Psoas muscle (tissue), 8 donors: ENCODE data around the gene CISD3. TPM values are rescaled to one million over a fixed set of nuclear protein-coding genes. Genes with fewer than 3 reads are reported as not detected.

Experiments
- ATAC-seq, 4 donors: fragments of 200-7000 bp; cut with Tn5 transposase; one replicate each; pipeline ENCODE4 v1.9.1; 2020; ENCODE audit warnings: moderate library complexity in 3 of 4, mild to moderate bottlenecking in 2 of 4
- DNase-seq, 2 donors: peaks; one replicate each; pipeline ENCODE4 v3.0.0-alpha.2; 2020
- H3K27ac ChIP-seq: fragments of 200-600 bp; one replicate; pipeline ENCODE4 v1.8.0; 2022
- H3K27me3 ChIP-seq, 3 donors: fragments of 200-600 bp in 1 of 3; one replicate each; pipeline versions ENCODE4 v1.6.1 to v1.8.0; 2013 to 2022; ENCODE audit warnings: low read length in 2 of 3, mild to moderate bottlenecking in 2 of 3, moderate library complexity in 1 of 3; ENCODE audit not compliant: insufficient read depth in 3 of 3
- H3K36me3 ChIP-seq, 2 donors: fragments of 200-600 bp in 1 of 2; one replicate each; pipeline versions ENCODE4 v1.6.1 to v1.8.0; 2013 to 2022; ENCODE audit warnings: low read depth in 1 of 2, mild to moderate bottlenecking in 1 of 2, moderate library complexity in 1 of 2; ENCODE audit not compliant: insufficient read depth in 1 of 2
- H3K4me1 ChIP-seq: fragments of 200-600 bp; one replicate; pipeline ENCODE4 v1.8.0; 2022
- H3K4me3 ChIP-seq: fragments of 200-600 bp; one replicate; pipeline ENCODE4 v1.8.0; 2022; ENCODE audit warnings: mild to moderate bottlenecking
- H3K9me3 ChIP-seq: fragments of 200-600 bp; one replicate; pipeline ENCODE4 v1.8.0; 2022
- whole genome bisulfite sequencing, 3 donors: extraction: QIAGEN DNeasy Blood & Tissue Kit; methylation state at CpG; one replicate each; pipeline versions ENCODE4 v1.1.6 to v1.1.7; 2013; 5-methylcytosine and 5-hydroxymethylcytosine counted together
- intact Hi-C, 2 donors: fragments of 100-400 bp; cut with DNase I; formaldehyde crosslinking; loops; one replicate each; pipeline versions ENCODE4 v1.11.0 to v1.14.2; 2022
- polyA plus RNA-seq, 3 donors: library from polyadenylated mRNA; stranded (reverse); fragments of 200-250 nt; gene quantifications; one replicate each; pipeline ENCODE4 v1.2.3, GENCODE V29; 2013
- total RNA-seq, 4 donors: library from RNA; stranded (reverse); fragmentation: NEBNext Ultra II Directional in 2 of 4; extraction: Animal tissue kit (Norgen Biotek cat#: 25700) in 2 of 4; gene quantifications; one replicate each; pipeline versions ENCODE4 v1.2.1 to v1.2.4, GENCODE V29; 2021 to 2023
- TF ChIP-seq, protein P1 (sequence below): fragments of 200-600 bp; IDR thresholded peaks from one replicate; pipeline ENCODE4 v1.8.0; 2022; ENCODE audit warnings: antibody characterized with exemption
- donor health status: healthy with polysubstance abuse.
- donor health status: DM: no; HTN: no; CAD: no; lungs with moderate emphysema.
- donor health status: Bipolar disorder and iron deficiency.
- donor health status: healthy.
- donor health status: DM: yes; HTN: yes; CAD: no.
- donor health status: DM: no; HTN: no; CAD: no.
- donor health status: DM: no; HTN: no; CAD: no.
- donor health status: DM: yes; HTN: yes; CAD: no.

CISD3 gene
- total and polyA plus RNA-seq, 7 donors, result 29.9 to 83.6 (median 41.5) TPM

DNA sequence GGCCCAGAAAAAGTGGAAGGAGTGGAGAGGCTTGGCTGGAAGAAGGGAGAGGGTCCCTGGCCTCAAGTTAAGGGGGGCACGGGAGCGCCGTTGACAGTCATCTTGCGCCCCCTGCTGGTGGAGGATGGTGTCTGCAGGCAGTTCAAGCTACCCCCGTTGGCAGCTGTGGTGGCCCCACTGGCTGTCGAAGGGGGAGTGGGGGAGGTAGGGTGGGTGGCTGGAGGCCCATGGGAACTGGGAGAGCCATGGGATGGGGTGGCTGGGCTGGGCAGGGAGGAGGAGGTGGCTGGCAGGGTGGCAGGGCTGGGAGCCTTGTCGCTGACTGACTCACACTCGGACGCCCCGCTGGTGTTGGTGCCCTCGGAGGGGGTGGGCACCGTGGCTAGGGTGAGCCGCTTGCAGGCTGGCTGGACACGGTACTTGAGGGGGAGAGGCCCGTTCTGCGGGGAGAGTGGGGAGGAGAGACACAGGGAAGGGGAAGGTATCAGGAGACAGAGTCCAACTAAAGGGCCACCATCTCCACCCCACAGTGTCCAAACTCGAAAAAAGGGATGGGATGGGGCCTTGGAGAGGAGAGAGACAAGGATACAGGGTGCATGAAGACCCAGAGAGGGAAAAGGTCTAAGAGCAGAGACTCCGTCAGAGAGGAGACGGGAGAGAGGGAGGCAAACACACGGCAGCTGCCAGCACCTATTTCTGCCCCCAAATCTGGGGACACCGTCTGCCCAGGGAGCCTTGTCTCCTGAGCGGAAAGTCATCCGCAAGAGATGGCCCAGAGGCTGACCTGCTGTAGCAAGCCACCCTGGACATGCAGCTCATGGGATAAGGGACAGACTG is 5.2 kb downstream of the CISD3 start:
- ATAC-seq (peak; percentile 27 to 63 (median 48)), DNase-seq (peak; percentile 74 to 84)
- no peaks in the 10 kb centered on the region for H3K27me3 ChIP-seq
- no peak overlapping the region for H3K4me3 ChIP-seq
- TF ChIP-seq, protein P1, sequence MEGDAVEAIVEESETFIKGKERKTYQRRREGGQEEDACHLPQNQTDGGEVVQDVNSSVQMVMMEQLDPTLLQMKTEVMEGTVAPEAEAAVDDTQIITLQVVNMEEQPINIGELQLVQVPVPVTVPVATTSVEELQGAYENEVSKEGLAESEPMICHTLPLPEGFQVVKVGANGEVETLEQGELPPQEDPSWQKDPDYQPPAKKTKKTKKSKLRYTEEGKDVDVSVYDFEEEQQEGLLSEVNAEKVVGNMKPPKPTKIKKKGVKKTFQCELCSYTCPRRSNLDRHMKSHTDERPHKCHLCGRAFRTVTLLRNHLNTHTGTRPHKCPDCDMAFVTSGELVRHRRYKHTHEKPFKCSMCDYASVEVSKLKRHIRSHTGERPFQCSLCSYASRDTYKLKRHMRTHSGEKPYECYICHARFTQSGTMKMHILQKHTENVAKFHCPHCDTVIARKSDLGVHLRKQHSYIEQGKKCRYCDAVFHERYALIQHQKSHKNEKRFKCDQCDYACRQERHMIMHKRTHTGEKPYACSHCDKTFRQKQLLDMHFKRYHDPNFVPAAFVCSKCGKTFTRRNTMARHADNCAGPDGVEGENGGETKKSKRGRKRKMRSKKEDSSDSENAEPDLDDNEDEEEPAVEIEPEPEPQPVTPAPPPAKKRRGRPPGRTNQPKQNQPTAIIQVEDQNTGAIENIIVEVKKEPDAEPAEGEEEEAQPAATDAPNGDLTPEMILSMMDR, result peak; percentile 81
- 29 to 46% (median 30%) methylated on average over 23 of the region's 23 CpGs for WGBS, 3 donors
- no peaks in the 10 kb centered on the region for H3K9me3 ChIP-seq
- intact Hi-C loops, result loop anchor here (1.0 to 10.0 kb wide), 3 partner anchors 58 to 181 kb away; no protein-coding TSS in a partner anchor
- no peak overlapping the region for H3K27ac ChIP-seq
- peaks cover 0 to 33% of the 10 kb centered on the region in 2 donors for H3K36me3 ChIP-seq
- peaks cover 15% of the 10 kb centered on the region for H3K4me1 ChIP-seq

DNA sequence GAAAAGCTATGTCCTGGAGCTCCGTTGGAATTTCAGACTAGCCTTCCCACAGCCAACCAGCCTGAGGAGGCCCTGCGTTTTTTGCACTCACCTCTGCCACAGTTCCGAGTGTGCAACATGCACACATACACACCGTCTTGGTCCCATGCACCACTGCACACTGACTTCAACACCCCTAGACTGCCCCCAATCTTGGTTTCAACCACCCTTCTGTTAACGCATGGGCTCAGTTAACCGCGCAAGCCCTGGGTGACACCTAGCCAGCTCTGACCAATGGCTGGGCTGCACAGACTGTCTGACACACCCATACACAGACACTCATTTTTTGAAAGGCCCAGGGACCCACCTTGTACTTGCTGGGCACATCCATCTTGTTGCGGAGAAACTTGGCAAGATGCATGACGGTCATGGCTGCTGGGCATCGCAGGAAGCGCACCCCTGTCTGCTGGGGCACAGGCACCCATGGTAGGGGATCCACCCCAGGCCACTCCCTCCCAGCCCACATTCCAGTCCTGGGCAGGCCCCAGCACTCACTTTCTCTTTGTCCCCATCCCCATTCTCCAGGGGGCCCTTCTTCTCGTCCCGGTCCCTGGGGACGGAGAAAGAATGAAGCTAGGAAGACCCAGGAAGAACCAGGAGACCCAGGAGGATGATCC is 8.0 kb downstream of the CISD3 start:
- H3K9me3 ChIP-seq, result no peaks in the 10 kb centered on the region
- H3K27ac ChIP-seq, result no peak overlapping the region
- ATAC-seq (no peak), DNase-seq (no peak)
- H3K4me3 ChIP-seq, result no peak overlapping the region
- WGBS, 3 donors, result 89 to 93% (median 90%) methylated on average over 14 of the region's 14 CpGs
- intact Hi-C loops, result loop anchor here (10.0 kb wide), 1 partner anchor 183 kb away; no protein-coding TSS in a partner anchor
- peaks cover 0 to 3% (median 0%) of the 10 kb centered on the region in 3 donors for H3K27me3 ChIP-seq
- H3K36me3 ChIP-seq, result peaks cover 0 to 17% of the 10 kb centered on the region in 2 donors
- H3K4me1 ChIP-seq, result peaks cover 16% of the 10 kb centered on the region
- TF ChIP-seq, protein P1, result no peak

DNA sequence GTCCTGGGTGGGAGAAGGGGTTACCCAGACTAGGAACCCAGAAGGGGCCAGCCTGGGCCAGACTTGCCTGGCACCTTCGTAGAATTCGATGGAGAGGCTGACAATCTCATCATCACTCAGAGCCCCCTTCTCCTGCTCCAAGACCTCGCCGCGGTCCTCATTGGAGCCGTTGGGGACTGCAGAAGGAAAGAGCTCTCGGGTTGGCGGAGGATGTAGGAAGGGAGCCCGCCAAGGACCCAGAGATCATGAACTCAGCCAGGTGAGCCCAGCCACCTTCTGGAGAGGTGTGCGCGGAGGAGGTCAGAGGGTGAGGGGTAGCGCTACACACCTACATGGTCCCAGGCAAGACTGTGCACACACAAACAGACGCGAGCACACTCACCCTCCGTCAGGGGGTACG is 8.5 kb downstream of the CISD3 start:
- Histone ChIP-seq H3K4me3 (no peak overlapping the region), H3K9me3 (no peaks in the 10 kb centered on the region), H3K4me1 (peaks cover 16% of the 10 kb centered on the region), H3K36me3 (peaks cover 0 to 12% of the 10 kb centered on the region in 2 donors), H3K27me3 (peaks cover 0 to 3% (median 0%) of the 10 kb centered on the region in 3 donors), H3K27ac (no peak overlapping the region)
- no peak for ATAC-seq
- WGBS, 3 donors, result 93 to 95% (median 94%) methylated on average over 16 of the region's 16 CpGs
- TF ChIP-seq, protein P1, result no peak
- intact Hi-C loops, result loop anchor here (10.0 kb wide), 1 partner anchor 184 kb away; no protein-coding TSS in a partner anchor
- no peak for DNase-seq

DNA sequence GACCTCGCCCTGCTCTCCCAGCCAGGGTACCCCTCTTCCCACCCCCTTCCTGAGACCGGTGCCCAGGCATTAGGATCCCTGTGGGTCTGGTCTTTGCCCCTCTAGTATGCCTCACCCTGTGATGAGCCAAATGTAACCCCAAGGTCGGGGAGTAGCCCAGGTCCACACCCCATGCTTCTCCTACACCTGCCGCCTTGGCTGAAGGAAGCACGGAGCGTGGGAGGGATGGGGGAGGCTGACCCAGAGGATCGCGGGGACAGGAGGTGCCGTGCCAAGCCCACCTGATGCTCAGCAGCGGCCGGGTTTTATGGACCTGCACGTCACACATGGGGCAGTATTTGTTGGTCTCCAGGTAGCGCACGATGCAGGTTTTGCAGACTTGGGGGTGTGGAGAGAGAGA is 9.2 kb downstream of the CISD3 start:
- no peaks in the 10 kb centered on the region for H3K9me3 ChIP-seq
- WGBS, 3 donors, result 80 to 85% (median 84%) methylated on average over 14 of the region's 14 CpGs
- peaks cover 0 to 11% of the 10 kb centered on the region in 2 donors for H3K36me3 ChIP-seq
- DNase-seq (no peak), ATAC-seq (no peak)
- no peak overlapping the region for H3K27ac ChIP-seq
- H3K4me3 ChIP-seq, result no peak overlapping the region
- TF ChIP-seq, protein P1, result no peak
- intact Hi-C loops, result loop anchor here (10.0 kb wide), 1 partner anchor 185 kb away; no protein-coding TSS in a partner anchor
- H3K27me3 ChIP-seq, result peaks cover 0 to 3% (median 0%) of the 10 kb centered on the region in 3 donors
- peaks cover 16% of the 10 kb centered on the region for H3K4me1 ChIP-seq
